ENCODE results near the gene C1R.

- TF ChIP-seq CTCF (IDR thresholded peaks at IDR 0.05 in 4 of 5, conservative IDR thresholded peaks at IDR 0.05 in 1 of 5) (no peak), POLR2A (IDR thresholded peaks at IDR 0.05) (no peak)
Observed at GRCh38 chr12:7078163-7078562, 14.1 kb downstream of the C1R start.

Data from gastrocnemius medialis (tissue), 4 donors.